Kasumi-1 (cell line): ENCODE measurements around the gene ZMAT1.
"Not testable (repeated sequence)": the region's sequence is repeated elsewhere in the genome, so short reads cannot be mapped to it uniquely, and the experiment has no call there.

Source experiments
- DNase-seq, 2 experiments: peaks; one replicate each; lab custom pipeline; 2025; lab: John Stamatoyannopoulos, UW

ZMAT1 gene

GRCh38 chrX:101931488-101932248, at the start of gene ZMAT1:
Gene ZMAT1, minus strand, starts transcription at chrX:101932027. Its CDS starts 19 bp downstream, at chrX:101932008.
- peak; percentile 84 to 91 for DNase-seq

- no peak for DNase-seq
These were observed 45.3 kb upstream of the ZMAT1 start for GRCh38 chrX:101977106-101977505.

DNA sequence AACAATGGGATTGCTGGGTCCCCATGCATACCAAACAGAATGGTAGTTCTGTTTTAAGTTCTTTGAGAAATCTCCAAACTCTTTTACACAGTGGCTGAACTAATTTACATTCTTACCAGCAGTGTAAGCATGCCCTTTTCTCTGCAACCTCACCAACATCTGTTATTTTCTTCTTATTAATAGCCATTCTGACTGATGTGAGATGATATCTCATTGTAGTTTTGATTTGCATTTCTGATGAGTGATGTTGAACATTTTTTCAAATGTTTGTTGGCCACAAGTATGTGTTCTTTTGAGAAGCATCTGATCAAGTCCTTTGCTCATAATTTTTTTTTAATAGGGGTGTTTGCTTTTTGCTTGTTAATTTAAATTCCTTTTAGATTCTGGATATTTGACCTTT, 41.2 kb upstream of the ZMAT1 start:
- DNase-seq = no peak

DNA sequence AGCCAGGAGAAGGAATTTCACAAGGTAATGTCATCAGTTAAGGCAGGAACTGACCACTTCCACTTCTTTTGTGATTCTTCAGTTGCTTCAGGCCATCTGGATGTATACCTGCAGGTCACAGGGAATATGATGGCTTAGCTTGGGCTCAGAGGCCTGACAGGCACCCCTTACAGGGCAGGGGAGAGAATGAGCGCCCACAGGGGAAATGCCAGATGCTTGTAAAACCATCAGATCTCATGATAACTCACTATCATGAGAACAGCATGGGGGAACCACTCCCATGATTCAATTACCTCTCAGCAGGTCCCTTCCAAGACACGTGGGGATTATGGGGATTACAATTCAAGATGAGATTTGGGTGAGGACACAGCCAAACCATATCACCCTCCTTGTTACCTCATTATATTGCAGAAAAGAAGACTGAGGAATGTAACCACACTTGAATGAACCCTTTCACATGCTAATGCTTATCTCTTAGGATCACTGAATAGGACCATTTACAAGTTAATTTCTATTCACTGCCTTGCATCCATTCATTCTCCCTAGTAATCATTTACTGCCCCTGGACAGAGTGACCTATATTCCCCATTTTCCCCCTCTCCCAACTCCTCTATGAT, 33.2 kb upstream of the ZMAT1 start:
- DNase-seq = not testable (repeated sequence)

DNA sequence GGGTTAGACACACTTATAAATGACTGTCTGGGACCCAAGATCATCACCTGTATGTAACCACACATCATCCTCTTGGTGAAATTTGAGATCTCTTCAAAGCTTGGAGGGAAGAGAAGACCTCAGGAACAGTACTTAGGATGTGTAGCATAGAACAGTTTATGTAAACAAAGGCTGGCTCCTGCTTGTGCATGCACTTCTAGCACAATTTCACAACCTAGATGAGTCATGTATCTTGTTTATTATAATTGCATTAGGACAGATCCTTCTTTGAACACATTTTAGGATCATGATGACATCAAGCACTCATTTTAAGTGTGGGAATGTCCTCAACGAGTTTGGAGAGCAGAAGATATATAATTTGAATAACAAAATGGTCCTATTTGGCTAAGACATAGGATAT, 26.3 kb upstream of the ZMAT1 start:
- DNase-seq = no peak

DNA sequence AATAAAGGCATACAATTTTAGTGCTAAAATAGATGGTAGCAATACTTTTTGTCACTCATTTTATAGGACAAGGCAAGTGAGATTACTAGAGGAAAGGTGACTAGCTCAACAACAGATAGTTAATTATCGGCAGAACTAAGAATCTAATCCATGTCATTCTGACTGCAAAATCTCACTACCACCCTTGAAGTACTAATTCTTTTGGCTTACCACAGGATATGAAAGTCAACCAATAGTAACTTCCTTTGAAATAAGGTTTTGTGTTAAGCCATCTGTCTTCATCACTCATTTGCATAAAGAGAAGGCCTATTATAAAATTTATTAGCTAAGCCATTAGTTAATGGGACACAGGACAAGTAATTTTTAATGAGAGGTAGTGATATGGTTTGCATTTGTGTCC, 25.3 kb upstream of the ZMAT1 start:
- no peak for DNase-seq

- no peak for DNase-seq
These were observed 24.7 kb upstream of the ZMAT1 start for GRCh38 chrX:101956556-101956955.

DNA sequence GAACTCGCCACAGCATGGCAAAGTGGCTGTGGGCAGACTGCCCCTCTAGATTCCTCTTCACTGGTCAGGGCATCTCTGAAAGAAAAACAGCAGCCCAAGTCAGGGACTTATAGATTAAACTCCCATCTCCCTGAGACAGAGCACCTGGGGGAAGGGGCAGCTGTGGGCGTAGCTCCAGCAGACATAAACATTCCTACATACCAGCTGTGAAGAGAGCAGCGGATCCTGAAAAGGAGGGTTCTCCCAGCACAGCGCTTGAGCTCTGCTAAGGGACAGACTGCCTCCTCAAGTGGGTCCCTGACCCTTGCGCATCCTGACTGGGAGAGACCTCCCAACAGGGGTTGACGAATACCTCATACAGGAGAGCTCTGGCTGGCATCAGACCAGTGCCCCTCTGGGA, 18.8 kb upstream of the ZMAT1 start:
- DNase-seq = no peak

DNA sequence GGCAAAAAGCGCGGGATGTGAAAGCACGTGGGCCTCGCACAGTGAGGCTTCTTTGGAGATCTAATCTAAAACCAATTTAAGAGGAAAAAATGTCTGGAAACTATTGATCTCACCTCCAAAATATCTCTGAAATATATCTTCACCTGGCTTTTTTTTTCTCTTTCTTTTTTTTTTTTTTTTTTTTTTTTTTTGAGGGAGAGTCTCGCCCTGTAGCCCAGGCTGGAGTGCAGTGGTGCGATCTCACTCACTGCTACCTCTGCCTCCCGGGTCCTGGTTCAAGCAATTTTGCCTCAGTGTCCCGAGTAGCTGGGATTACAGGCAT, 383 bp upstream of the ZMAT1 start:
- DNase-seq = no peak

GRCh38 chrX:101931136-101931487, 715 bp downstream of the ZMAT1 start:
- DNase-seq = peak; percentile 17 to 33

DNA sequence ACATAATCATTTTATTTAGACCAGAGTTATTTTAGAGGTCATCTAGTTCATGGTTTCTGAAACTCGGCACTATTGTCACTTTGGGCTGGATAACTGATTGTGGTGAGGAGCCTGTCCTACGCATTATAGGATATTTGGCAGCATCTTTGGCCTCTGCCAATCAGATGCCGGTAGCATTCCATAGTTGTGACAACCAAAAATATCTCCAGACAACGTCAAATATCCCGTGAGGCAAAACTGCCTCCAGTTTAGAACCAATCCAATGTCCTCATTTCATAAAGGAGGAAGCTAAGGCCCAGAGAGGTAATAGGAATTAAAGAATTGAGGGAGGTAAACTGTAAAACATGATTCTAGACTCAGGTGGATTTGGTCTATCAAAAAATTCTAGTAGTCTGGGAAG, 6.1 kb downstream of the ZMAT1 start:
- DNase-seq = no peak

GRCh38 chrX:101918751-101919150, 13.1 kb downstream of the ZMAT1 start:
- DNase-seq = no peak

DNA sequence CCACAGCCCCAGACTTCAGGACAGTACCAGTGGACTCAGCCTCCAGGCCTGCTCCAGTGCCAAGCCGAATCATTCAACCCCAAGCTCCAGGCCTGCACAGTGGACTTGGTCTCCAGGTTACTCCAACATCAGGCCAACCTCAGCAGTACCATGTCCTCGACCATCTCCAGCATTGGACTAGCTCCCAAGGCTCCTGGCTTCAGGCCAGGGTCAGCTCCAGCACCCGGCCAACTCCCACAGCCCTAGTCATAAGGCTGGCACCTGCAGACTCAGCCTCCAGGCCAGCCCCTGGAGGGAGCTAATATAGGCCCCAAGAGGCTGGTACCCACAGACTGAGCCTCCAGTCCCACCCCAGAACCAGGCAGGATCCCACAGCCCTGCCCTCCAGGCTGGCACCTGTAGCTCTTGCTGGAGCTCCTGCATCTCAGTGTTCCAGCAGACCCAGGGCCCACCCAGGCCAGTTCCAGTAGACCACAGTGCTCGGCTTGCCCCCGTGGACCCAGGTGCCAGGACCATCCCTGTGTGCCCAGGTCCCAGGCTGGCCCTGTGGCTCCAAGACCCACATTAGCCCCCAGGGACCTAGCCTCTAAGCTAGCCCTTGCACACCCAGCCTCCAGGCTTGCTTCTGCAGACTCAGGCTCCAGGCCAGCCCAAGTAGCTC, 25.6 kb downstream of the ZMAT1 start:
- no peak for DNase-seq

DNA sequence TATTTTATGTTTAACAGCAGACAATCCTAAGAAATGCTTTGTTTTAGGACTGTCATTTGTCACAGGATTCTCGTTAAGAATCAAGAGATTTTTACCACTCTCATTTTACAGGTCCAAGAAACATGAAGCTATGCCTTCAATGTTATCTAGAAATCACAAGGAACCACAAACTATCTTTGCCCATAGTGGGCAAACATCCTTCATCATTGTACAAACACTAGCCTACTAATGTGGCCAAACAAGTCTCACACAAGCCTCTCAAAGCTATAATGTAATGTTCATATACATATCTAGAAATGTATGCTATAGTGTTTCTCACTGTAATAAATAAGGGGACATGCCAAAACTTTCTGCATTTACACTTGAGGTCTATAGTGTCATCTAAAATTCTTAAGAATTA, 26.8 kb downstream of the ZMAT1 start:
- no peak for DNase-seq
